ENCODE measurements around the gene C16orf78.

GRCh38 chr16:49442805-49443204 is 69.2 kb downstream of the C16orf78 start:
- TF ChIP-seq CTCF (optimal IDR thresholded peaks at IDR 0.05 in 1 of 3, IDR thresholded peaks at IDR 0.05 in 1 of 3, conservative IDR thresholded peaks at IDR 0.05 in 1 of 3; ENCODE audit: extremely low read depth in 1 of 3, insufficient read depth in 2 of 3, low read length in 3 of 3) (no peak), EZH2 (IDR thresholded peaks at IDR 0.05; ENCODE audit: low read length) (no peak)

Data from keratinocyte (primary cell).